ENCODE measurements around the gene HS2ST1.
A peak's percentile ranks its signal among the peaks of the same experiment; 100 is the strongest.
"Not testable (repeated sequence)": the region's sequence is repeated elsewhere in the genome, so short reads cannot be mapped to it uniquely, and the experiment has no call there.

The HS2ST1 gene

GRCh38 chr1:86924324-86924960, 10.0 kb downstream of the HS2ST1 start:
- FAIRE-seq (no peak), DNase-seq (ENCODE audit: insufficient read length, low spot score) (no peak)

DNA sequence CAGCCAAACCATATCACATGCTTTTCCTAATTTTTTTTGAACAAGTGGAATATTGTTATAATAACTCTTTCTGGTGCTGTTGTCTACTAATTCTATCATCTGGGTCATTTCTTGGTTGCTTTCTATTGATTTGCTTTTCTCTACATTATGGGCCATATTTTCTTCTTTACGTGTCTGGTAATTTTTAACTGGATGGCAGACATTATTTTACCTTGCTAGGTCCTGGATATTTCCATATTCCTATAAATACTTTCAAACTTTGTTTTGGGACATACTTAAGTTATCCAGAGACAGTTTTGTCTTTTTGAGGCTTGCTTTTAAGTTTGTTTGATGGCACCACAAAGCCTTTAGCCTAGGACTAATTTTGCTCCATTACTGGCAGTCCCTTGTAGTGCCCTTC, 11.3 kb downstream of the HS2ST1 start:
- DNase-seq (ENCODE audit: insufficient read length, low spot score) (no peak), FAIRE-seq (no peak)

DNA sequence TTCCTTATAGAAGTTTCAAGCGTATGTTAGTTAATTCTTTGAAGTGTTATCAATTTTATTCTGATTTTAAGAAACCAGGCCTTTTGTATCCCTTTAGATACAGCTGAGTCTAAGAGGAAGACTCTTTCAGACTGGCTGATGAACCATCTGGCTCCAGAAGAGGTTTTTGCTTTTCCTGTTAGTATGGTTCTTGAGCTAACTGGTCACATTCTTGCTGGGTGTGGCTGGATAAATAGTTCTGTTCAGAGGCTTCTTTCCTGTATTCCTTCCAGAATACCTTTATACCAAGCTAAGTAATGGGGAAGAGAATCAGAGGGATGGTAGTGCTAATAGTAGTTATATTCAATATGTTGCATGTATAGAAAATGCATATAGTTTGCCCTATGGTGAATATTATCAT, 12.4 kb downstream of the HS2ST1 start:
- DNase-seq (ENCODE audit: insufficient read length, low spot score) (no peak), FAIRE-seq (no peak)

- DNase-seq (ENCODE audit: insufficient read length, low spot score) (no peak), FAIRE-seq (no peak)
Measured at GRCh38 chr1:86928819-86929218, 14.4 kb downstream of the HS2ST1 start.

- FAIRE-seq (no peak), DNase-seq (ENCODE audit: insufficient read length, low spot score) (no peak)
Measured at GRCh38 chr1:86933051-86933450, 18.6 kb downstream of the HS2ST1 start.

DNA sequence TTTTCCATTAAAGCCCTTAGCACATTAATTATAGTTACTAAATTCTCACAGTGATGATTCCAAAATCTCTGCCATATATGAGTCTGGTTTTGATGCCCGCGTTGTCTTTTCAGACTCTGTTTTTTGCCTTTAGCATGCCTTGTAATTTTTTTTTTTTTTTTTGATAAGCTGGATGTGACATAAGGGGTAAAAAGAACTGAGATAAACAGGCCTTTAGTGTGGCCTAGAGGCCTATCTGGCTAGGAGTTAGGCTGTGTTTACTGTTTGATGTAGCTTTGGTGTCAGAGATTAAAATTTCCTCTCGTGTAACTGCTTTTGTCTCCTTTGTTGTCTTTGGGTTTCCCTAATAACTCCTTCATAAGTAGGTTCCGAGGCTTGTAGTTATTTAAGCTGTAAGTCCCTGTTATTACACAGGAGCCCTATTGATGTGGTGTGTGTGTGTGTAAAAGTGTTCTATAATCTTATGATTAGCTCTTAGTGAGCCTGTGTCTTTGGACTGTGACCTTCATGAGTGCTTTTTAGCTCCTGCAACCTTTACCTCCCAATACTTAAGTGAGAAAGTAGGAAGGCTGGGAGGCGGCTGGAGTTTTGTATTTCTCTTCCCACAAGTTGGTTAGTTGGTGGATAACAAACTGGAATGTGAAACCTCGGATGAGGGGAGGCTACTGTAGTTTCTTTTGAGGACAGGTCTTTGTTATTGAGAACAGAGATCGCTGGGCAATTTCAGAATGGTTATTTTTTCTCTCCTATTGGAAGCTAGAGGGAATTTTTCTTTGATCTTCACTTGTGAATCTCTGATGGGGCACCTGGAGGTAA, 19.3 kb downstream of the HS2ST1 start:
- FAIRE-seq: no peak
- no peak for DNase-seq (ENCODE audit: insufficient read length, low spot score)

GRCh38 chr1:86938450-86938849, 24.0 kb downstream of the HS2ST1 start:
- FAIRE-seq (peak; percentile 23), DNase-seq (ENCODE audit: insufficient read length, low spot score) (no peak)

DNA sequence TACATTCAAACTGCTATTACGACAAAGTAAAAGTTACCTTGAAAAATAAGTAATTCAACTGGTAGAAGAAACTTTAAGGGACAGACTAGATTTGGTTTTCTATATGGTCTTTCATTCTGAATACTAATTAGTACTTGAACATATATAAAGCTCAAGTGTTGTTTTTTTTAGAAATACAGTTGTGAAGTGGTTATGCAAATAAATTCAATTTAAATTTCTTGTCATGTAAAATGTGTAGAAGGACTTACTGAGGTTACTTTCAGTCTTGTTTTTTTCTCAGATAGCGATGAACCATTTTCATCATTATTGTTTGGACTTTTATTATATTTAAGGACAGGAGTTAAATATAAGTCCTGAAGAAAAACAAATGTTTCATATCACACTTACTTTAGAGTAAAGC, 24.4 kb downstream of the HS2ST1 start:
- DNase-seq (ENCODE audit: insufficient read length, low spot score): no peak
- FAIRE-seq: peak; percentile 11

- DNase-seq (ENCODE audit: insufficient read length, low spot score): no peak
- no peak for FAIRE-seq
Measured at GRCh38 chr1:86939406-86939805, 25.0 kb downstream of the HS2ST1 start.

DNA sequence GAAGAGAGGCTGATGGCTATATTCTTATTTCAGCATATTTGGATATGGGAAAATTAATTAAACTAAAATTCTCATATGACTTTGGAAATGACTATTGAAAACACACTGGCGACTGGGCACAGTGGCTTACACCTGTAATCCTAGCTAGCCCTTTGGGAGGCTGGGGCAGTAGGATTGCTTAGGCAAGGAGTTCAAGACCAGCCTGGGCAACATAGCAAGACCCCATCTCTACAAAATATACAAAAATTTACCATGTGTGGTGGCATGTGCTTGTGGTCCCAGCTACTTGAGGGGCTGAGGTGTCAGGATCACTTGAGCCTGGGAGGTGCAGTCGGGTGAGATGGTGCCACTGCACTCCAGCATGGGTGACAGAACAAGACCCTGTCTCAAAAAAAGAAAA, 26.2 kb downstream of the HS2ST1 start:
- no peak for DNase-seq (ENCODE audit: insufficient read length, low spot score)
- FAIRE-seq: no peak

DNA sequence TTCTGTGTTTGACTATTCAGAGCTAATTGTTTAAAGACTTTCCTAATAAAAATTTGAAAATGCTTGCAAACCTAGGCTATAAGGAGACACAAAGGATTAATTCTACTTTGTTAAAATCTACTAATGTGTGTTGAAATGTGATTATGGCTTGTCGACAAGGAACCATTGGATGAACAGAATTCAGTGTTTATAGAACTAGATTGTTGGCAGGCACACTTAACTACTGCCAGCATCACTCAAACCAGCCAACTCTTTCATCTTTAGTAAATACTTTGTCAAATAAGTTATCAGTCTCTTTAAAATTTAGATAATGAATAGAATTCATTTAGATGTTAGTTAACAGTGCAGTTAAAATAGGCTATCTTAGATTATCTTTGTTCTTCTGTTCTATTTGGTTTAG, 27.6 kb downstream of the HS2ST1 start:
- no peak for FAIRE-seq
- DNase-seq (ENCODE audit: insufficient read length, low spot score): no peak

DNA sequence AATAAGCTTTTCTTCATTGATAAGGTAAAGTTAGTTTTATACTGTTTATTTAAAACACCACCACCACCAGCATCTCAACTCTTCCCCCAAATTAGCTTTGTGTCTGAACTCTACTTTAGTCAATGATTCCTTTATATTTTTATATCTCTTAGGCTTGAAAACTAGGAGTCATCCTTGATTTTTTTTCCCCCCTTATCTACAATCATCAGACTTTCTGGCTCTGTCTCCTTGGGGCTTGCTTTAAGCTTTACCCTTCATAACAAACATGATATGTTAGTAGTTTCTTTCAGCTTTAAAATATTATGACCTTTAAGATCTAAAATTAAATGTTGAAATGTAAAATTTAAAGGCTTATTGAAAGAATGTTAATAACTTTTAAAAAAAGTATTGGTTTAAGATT, 28.3 kb downstream of the HS2ST1 start:
- no peak for FAIRE-seq
- no peak for DNase-seq (ENCODE audit: insufficient read length, low spot score)

DNA sequence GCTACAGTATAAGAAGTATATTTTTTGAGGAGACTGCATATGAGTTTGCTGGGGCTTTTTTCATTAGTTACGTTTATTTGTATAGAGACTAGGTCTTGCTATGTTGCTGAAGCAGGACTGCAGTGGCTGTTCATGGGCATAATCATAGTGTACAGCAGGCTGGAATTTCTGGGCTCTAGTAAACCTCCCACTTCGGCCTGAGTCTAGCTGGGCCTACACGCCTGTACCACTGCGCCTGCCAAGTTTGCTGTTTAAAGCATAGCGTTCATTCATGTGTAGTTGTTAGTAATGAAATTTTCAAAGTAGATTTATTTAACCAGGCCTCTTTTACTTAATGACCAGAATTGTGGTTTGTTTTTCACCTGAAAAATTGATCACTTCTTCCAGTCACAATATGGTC, 33.8 kb downstream of the HS2ST1 start:
- no peak for FAIRE-seq

DNA sequence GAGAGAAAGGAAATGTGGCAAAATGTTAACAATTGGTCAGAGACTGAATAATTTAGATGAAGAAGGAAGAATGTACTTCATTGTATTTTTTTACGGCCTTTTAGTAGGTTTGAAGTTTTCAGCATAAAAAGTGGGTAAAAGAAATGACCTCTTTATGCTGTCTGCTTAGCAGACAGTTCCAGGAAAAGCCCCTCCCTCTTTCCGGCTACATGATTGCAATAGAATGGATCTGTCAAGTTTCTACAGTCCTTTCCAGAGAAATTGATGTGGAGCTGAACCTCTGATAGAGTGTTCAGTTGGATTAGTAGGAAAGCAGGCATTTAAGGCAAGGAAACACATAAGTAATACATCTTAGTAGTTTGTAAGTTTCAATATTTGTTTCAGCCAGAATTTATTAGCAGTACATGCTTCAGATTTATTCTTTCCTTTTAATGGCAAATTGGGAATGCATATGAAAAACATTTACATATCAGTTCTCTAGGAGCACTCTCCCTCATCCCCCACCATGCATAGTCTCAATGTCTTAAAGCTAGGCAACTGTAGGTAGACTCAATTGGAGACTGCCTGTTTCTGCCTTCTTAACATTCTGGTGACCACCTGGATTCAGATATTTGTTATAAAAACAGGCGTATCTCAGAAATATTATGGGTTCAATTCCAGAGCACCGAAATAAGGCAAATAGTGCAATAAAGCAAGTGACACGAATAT, 36.4 kb downstream of the HS2ST1 start:
- FAIRE-seq (no peak), DNase-seq (ENCODE audit: insufficient read length, low spot score) (no peak)

More for the DNA sequence above, 33.8 kb downstream of the HS2ST1 start:
- DNase-seq (ENCODE audit: insufficient read length, low spot score): no peak

GRCh38 chr1:86951430-86951829, 37.0 kb downstream of the HS2ST1 start:
- FAIRE-seq (no peak), DNase-seq (ENCODE audit: insufficient read length, low spot score) (no peak)

DNA sequence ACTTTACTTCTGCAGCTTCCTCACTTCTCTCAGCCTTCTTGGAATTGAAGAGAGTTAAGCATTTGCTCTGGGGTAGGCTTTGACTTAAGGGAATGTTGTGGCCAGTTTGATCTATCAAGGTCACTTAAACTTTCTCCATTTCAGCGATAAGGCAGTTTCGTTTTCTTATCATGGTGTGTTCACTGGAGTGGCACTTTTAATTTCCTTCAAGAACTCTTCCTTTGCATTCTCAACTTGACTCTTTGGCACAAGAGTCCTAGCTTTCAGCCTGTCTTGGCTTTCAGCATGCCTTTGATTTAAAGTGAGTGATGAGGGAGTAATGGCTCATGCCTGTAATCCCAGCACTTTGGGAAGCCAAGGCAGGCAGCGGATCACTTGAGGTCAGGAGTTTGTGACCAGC, 38.7 kb downstream of the HS2ST1 start:
- DNase-seq (ENCODE audit: insufficient read length, low spot score) (no peak), FAIRE-seq (peak; percentile 49)

DNA sequence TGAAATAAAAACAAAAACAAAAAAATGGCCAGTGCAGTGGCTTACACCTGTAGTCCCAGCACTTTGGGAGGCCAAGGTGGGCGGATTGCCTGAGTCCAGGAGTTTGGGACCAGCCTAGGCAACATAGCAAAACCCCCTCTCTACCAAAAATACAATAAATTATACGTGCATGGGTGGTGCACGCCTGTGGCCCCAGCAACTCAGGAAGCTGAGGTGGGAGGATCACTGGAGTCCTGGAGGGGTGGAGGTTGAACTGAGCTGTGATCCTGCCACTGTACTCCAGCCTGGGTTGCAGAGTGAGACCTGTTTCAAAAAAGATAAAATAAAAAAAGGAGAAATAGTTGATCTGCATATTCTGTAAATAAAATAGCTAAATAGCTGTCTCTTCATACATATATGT, 41.2 kb downstream of the HS2ST1 start:
- DNase-seq (ENCODE audit: insufficient read length, low spot score): no peak
- no peak for FAIRE-seq

GRCh38 chr1:86956221-86956620, 41.8 kb downstream of the HS2ST1 start:
- FAIRE-seq (no peak), DNase-seq (ENCODE audit: insufficient read length, low spot score) (no peak)

DNA sequence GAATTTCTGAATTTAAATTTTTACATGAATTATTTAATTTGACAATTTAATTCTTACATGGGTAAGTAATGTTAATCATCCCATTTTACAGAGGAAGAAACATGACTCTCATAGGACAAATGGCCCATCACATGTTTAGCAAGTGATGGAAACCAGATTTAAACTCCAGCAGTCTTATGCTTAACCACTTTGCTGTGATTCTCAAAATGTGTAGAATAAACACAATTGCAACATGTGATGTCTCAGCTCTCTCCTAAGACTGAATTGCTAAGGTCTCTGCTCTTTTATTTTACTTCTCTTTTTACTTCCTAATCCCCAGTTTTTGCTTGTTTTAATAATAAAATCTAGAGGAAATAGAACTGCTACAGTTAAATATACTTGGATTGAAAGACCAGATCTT, 42.8 kb downstream of the HS2ST1 start:
- FAIRE-seq: no peak
- DNase-seq (ENCODE audit: insufficient read length, low spot score): no peak

- DNase-seq (ENCODE audit: insufficient read length, low spot score) (no peak), FAIRE-seq (no peak)
Measured at GRCh38 chr1:86960548-86960947, 46.1 kb downstream of the HS2ST1 start.

DNA sequence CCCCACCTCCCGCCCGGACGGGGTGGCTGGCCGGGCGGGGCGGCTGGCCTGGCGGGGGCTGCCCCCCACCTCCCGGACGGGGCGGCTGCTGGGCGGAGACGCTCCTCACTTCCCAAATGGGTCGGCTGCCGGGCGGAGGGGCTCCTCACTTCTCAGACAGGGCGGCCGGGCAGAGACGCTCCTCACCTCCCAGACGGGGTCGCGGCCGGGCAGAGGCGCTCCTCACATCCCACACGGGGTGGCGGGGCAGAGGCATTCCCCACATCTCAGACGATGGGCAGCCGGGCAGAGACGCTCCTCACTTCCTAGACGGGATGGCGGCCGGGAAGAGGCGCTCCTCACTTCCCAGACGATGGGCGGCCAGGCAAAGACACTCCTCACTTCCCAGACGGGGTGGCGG, 49.4 kb downstream of the HS2ST1 start:
- FAIRE-seq; DNase-seq (ENCODE audit: insufficient read length, low spot score): not testable (repeated sequence)
